WTC11 (cell line): Measurements from ENCODE around the gene RCE1. TPM values are rescaled to one million over a fixed set of nuclear protein-coding genes. Genes with fewer than 3 reads are reported as not detected.

Source experiments
- ATAC-seq: fragments of 200-7000 bp; cut with Tn5 transposase; 2 replicates; pipeline ENCODE4 v1.10.0; 2021; ENCODE audit warnings: mild to moderate bottlenecking, moderate library complexity
- CTCF ChIA-PET: fragments of 300-600 bp; sonication (Branson Sonifier 250); formaldehyde crosslinking; loops from one replicate; lab custom pipeline; 2021; ENCODE audit warnings: antibody characterized with exemption; lab: Charles Lee
- POLR2A ChIA-PET: fragments of 350-600 bp; sonication (Branson Sonifier 250); formaldehyde crosslinking; loops from one replicate; lab custom pipeline; 2021; ENCODE audit warnings: antibody characterized with exemption; lab: Charles Lee
- DNase-seq: peaks from one replicate; pipeline ENCODE4 v3.0.0; 2021; ENCODE audit warnings: low spot score
- H3K27ac Mint-ChIP-seq: 2 replicates; pipeline ENCODE4 v1.8.0; 2021; ENCODE audit warnings: mixed read lengths
- H3K27me3 Mint-ChIP-seq: 2 replicates; pipeline ENCODE4 v1.8.0; 2021; ENCODE audit warnings: low read depth, mild to moderate bottlenecking, moderate library complexity, mixed read lengths
- H3K36me3 Mint-ChIP-seq: 2 replicates; pipeline ENCODE4 v1.8.0; 2021; ENCODE audit warnings: mixed read lengths
- H3K4me1 Mint-ChIP-seq: 2 replicates; pipeline ENCODE4 v1.8.0; 2022; ENCODE audit warnings: mixed read lengths
- H3K4me3 Mint-ChIP-seq: 2 replicates; pipeline ENCODE4 v1.8.0; 2021; ENCODE audit warnings: mild to moderate bottlenecking, moderate library complexity, mixed read lengths
- H3K9me3 Mint-ChIP-seq: 2 replicates; pipeline ENCODE4 v1.8.0; 2021; ENCODE audit warnings: mixed read lengths
- AFF4 ChIP-seq: sonication (generic); formaldehyde crosslinking; IDR thresholded peaks from 2 replicates; pipeline ENCODE4 v1.8.1; 2023; ENCODE audit warnings: mild to moderate bottlenecking, missing genetic modification reagents, borderline replicate concordance
- ATF6 ChIP-seq: sonication (generic); formaldehyde crosslinking; IDR thresholded peaks from 2 replicates; pipeline ENCODE4 v1.8.1; 2023; ENCODE audit warnings: mild to moderate bottlenecking, missing genetic modification reagents
- CREB1 ChIP-seq: sonication (generic); formaldehyde crosslinking; IDR thresholded peaks from 2 replicates; pipeline ENCODE4 v1.8.0; 2023; ENCODE audit warnings: mild to moderate bottlenecking, missing genetic modification reagents
- E2F4 ChIP-seq: sonication (generic); formaldehyde crosslinking; IDR thresholded peaks from 2 replicates; pipeline ENCODE4 v1.8.1; 2022; ENCODE audit warnings: low read depth, mild to moderate bottlenecking, moderate library complexity, missing genetic modification reagents, borderline replicate concordance
- FOXJ3 ChIP-seq: sonication (generic); formaldehyde crosslinking; IDR thresholded peaks from 2 replicates; pipeline ENCODE4 v1.9.0; 2021; ENCODE audit warnings: missing genetic modification reagents, mild to moderate bottlenecking, borderline replicate concordance
- FOXK1 ChIP-seq: sonication (generic); formaldehyde crosslinking; IDR thresholded peaks from 2 replicates; pipeline ENCODE4 v1.8.0; 2022; ENCODE audit warnings: mild to moderate bottlenecking, moderate library complexity, missing genetic modification reagents
- FOXP4 ChIP-seq: sonication (generic); formaldehyde crosslinking; IDR thresholded peaks from 2 replicates; pipeline ENCODE4 v1.8.0; 2022; ENCODE audit warnings: mild to moderate bottlenecking, missing genetic modification reagents
- JAZF1 ChIP-seq: fragments of 250-450 bp; sonication (Bioruptor Pico); IDR thresholded peaks from 2 replicates; pipeline ENCODE4 v1.9.0; 2021; ENCODE audit warnings: moderate library complexity, mild to moderate bottlenecking, inconsistent platforms
- KAT7 ChIP-seq: sonication (generic); formaldehyde crosslinking; IDR thresholded peaks from 2 replicates; pipeline ENCODE4 v1.8.1; 2023; ENCODE audit warnings: missing genetic modification reagents, mild to moderate bottlenecking, borderline replicate concordance
- SMAD4 ChIP-seq: sonication (generic); formaldehyde crosslinking; IDR thresholded peaks from 2 replicates; pipeline ENCODE4 v1.8.0; 2022; ENCODE audit warnings: mild to moderate bottlenecking, missing genetic modification reagents
- TEAD1 ChIP-seq: sonication (generic); formaldehyde crosslinking; IDR thresholded peaks from 2 replicates; pipeline ENCODE4 v1.8.0; 2022; ENCODE audit warnings: mild to moderate bottlenecking, missing genetic modification reagents
- ZNF219 ChIP-seq: sonication (generic); formaldehyde crosslinking; IDR thresholded peaks from 2 replicates; pipeline ENCODE4 v1.8.0; 2023; ENCODE audit warnings: missing genetic modification reagents, mild to moderate bottlenecking, borderline replicate concordance
- ZNF396 ChIP-seq: fragments of 250-450 bp; sonication (Bioruptor Pico); IDR thresholded peaks from 2 replicates; pipeline ENCODE4 v1.8.0; 2021; ENCODE audit warnings: mild to moderate bottlenecking, moderate library complexity, borderline replicate concordance
- ZNF423 ChIP-seq: fragments of 250-450 bp; sonication (Bioruptor Pico); IDR thresholded peaks from 2 replicates; pipeline ENCODE4 v2.1.2; 2022; ENCODE audit warnings: mild to moderate bottlenecking, moderate library complexity
- ZNF425 ChIP-seq: fragments of 250-450 bp; sonication (Bioruptor Pico); conservative IDR thresholded peaks from 2 replicates; pipeline ENCODE4 v1.9.0; 2021; ENCODE audit warnings: mild to moderate bottlenecking
- ZNF671 ChIP-seq: fragments of 250-450 bp; sonication (Bioruptor Pico); IDR thresholded peaks from 2 replicates; pipeline ENCODE4 v1.8.0; 2021; ENCODE audit warnings: mild to moderate bottlenecking
- ZSCAN18 ChIP-seq: fragments of 250-450 bp; sonication (Bioruptor Pico); IDR thresholded peaks from 2 replicates; pipeline ENCODE4 v2.1.2; 2022; ENCODE audit warnings: mild to moderate bottlenecking, moderate library complexity
- total RNA-seq: library from RNA; stranded (reverse); gene quantifications from 3 replicates; pipeline ENCODE4 v1.2.3, GENCODE V29; 2021

Gene RCE1
- total RNA-seq, 1 experiment from 2014 or later, result 34.6 TPM

GRCh38 chr11:66874232-66874631 lies 31.0 kb downstream of the RCE1 start (continued):
- TF ChIP-seq ATF6 (CRISPR knock-in tag), result no peak
- TF ChIP-seq ZNF396 (CRISPR knock-in tag), result no peak
- no peak for TF ChIP-seq TEAD1 (CRISPR knock-in tag)

GRCh38 chr11:66875378-66875777 lies 32.1 kb downstream of the RCE1 start:
- 0 out of 2 replicates have a peak overlapping the region, but pooled peaks have one; percentile 11 for H3K27ac Mint-ChIP-seq
- no peaks in the 10 kb centered on the region for H3K9me3 Mint-ChIP-seq
- no peak for TF ChIP-seq FOXK1 (CRISPR knock-in tag)
- TF ChIP-seq FOXJ3 (CRISPR knock-in tag), result no peak
- no peak for TF ChIP-seq ZSCAN18 (CRISPR knock-in tag)
- no peak for TF ChIP-seq ZNF219 (CRISPR knock-in tag)
- TF ChIP-seq CREB1, result no peak
- TF ChIP-seq FOXP4 (CRISPR knock-in tag), result no peak
- TF ChIP-seq JAZF1 (CRISPR knock-in tag), result no peak
- TF ChIP-seq AFF4 (CRISPR knock-in tag), result no peak
- no peak for TF ChIP-seq ZNF423 (CRISPR knock-in tag)
- TF ChIP-seq E2F4, result no peak
- no peak for TF ChIP-seq TEAD1 (CRISPR knock-in tag)
- TF ChIP-seq SMAD4, result no peak
- TF ChIP-seq ZNF671, result no peak
- no peak for TF ChIP-seq KAT7
- no peak for TF ChIP-seq ZNF425 (CRISPR knock-in tag)
- no peak for DNase-seq
- H3K36me3 Mint-ChIP-seq, result no peaks in the 10 kb centered on the region
- no peaks in the 10 kb centered on the region for H3K27me3 Mint-ChIP-seq
- no peak overlapping the region for H3K4me3 Mint-ChIP-seq
- ATAC-seq, result no peak
- ChIA-PET POLR2A (no interaction called here), CTCF (interaction anchor here (0.6 kb wide), 1 partner anchor 1510 kb away, joined by 3 read pairs; no protein-coding TSS in a partner anchor)
- peaks cover 10% of the 10 kb centered on the region for H3K4me1 Mint-ChIP-seq
